HepG2 (cell line): Measurements from ENCODE around the gene GNAI2. TPM values are rescaled to one million over a fixed set of nuclear protein-coding genes. Genes with fewer than 3 reads are reported as not detected.

Source experiments
- ARHGAP35 ChIP-seq: sonication (generic); formaldehyde crosslinking; IDR thresholded peaks from 2 replicates; pipeline ENCODE4 v1.9.0; 2022; ENCODE audit warnings: mild to moderate bottlenecking, inconsistent platforms, moderate library complexity, missing genetic modification reagents, borderline replicate concordance
- ARID4A ChIP-seq: sonication (generic); formaldehyde crosslinking; IDR thresholded peaks from 2 replicates; pipeline ENCODE4 v1.5.0; 2020; ENCODE audit warnings: mild to moderate bottlenecking, missing genetic modification reagents, borderline replicate concordance
- ARNT ChIP-seq: fragments of 450-650 bp; IDR thresholded peaks from 2 replicates; pipeline ENCODE4 v1.6.1; 2017
- GFI1 ChIP-seq: sonication (generic); formaldehyde crosslinking; IDR thresholded peaks from 2 replicates; pipeline ENCODE4 v1.5.0; 2020; ENCODE audit warnings: missing genetic modification reagents, mild to moderate bottlenecking, borderline replicate concordance
- IKZF1 ChIP-seq: fragments of 450-650 bp; IDR thresholded peaks from 2 replicates; pipeline ENCODE4 v1.7.1; 2016
- JUND ChIP-seq: sonication (generic); formaldehyde crosslinking; IDR thresholded peaks from 2 replicates; pipeline ENCODE4 v1.8.0; 2022; ENCODE audit warnings: mild to moderate bottlenecking, missing genetic modification reagents
- KMT2A ChIP-seq: sonication (generic); formaldehyde crosslinking; IDR thresholded peaks from 2 replicates; pipeline ENCODE4 v1.4.0; 2020; ENCODE audit warnings: missing genetic modification reagents
- MEF2D ChIP-seq: sonication (generic); formaldehyde crosslinking; IDR thresholded peaks from 2 replicates; pipeline ENCODE4 v1.5.1; 2020; ENCODE audit warnings: mild to moderate bottlenecking, missing genetic modification reagents
- PBX2 ChIP-seq: IDR thresholded peaks from 2 replicates; pipeline ENCODE4 v1.6.1; 2016; ENCODE audit warnings: control low read depth
- RCOR2 ChIP-seq: IDR thresholded peaks from 2 replicates; pipeline ENCODE4 v1.6.1; 2016; ENCODE audit warnings: missing biosample characterization, missing genetic modification reagents
- RXRB ChIP-seq: IDR thresholded peaks from 2 replicates; pipeline ENCODE4 v1.6.1; 2016; ENCODE audit warnings: borderline replicate concordance, missing genetic modification reagents, missing compliant biosample characterization
- SNAI1 ChIP-seq: sonication (generic); formaldehyde crosslinking; IDR thresholded peaks from 2 replicates; pipeline ENCODE4 v1.5.0; 2020; ENCODE audit warnings: mild to moderate bottlenecking, missing genetic modification reagents, borderline replicate concordance
- TAF15 ChIP-seq: fragments of 200-400 bp; formaldehyde crosslinking; IDR thresholded peaks from one replicate; pipeline ENCODE4 v1.6.1; 2018; ENCODE audit warnings: mild to moderate bottlenecking, low read depth, low read length; ENCODE audit not compliant: poor library complexity, severe bottlenecking
- ZFP1 ChIP-seq: IDR thresholded peaks from 2 replicates; pipeline ENCODE4 v1.6.1; 2016
- ZFP82 ChIP-seq: sonication (generic); formaldehyde crosslinking; IDR thresholded peaks from 2 replicates; pipeline ENCODE4 v1.5.1; 2020; ENCODE audit warnings: mild to moderate bottlenecking, missing genetic modification reagents, borderline replicate concordance
- ZNF17 ChIP-seq: sonication (generic); formaldehyde crosslinking; IDR thresholded peaks from 2 replicates; pipeline ENCODE4 v1.5.0; 2020; ENCODE audit warnings: mild to moderate bottlenecking, missing genetic modification reagents
- ZNF180 ChIP-seq: sonication (generic); formaldehyde crosslinking; IDR thresholded peaks from 2 replicates; pipeline ENCODE4 v1.4.0; 2020; ENCODE audit warnings: low read depth, missing genetic modification reagents, borderline replicate concordance
- ZNF512B ChIP-seq: sonication (generic); formaldehyde crosslinking; IDR thresholded peaks from 2 replicates; pipeline ENCODE4 v1.5.1; 2020; ENCODE audit warnings: missing genetic modification reagents, mild to moderate bottlenecking, borderline replicate concordance
- ZNF598 ChIP-seq: sonication (generic); formaldehyde crosslinking; IDR thresholded peaks from 2 replicates; pipeline ENCODE4 v1.5.1; 2020; ENCODE audit warnings: mild to moderate bottlenecking, missing genetic modification reagents, borderline replicate concordance
- ZNF670 ChIP-seq: sonication (generic); formaldehyde crosslinking; IDR thresholded peaks from 2 replicates; pipeline ENCODE4 v1.8.0; 2022; ENCODE audit warnings: mild to moderate bottlenecking, missing genetic modification reagents, borderline replicate concordance
- ZNF839 ChIP-seq: sonication (generic); formaldehyde crosslinking; IDR thresholded peaks from 2 replicates; pipeline ENCODE4 v1.4.0; 2020; ENCODE audit warnings: missing genetic modification reagents, mild to moderate bottlenecking, borderline replicate concordance
- ZSCAN25 ChIP-seq: sonication (generic); formaldehyde crosslinking; IDR thresholded peaks from 2 replicates; pipeline ENCODE4 v1.8.0; 2022; ENCODE audit warnings: mild to moderate bottlenecking, missing genetic modification reagents
- polyA plus RNA-seq, 8 experiments: library from polyadenylated mRNA; depleted of rRNA in 3 of 8; stranded (reverse) in 7 of 8; unstranded in 1 of 8; fragments of >200 nt; fragmentation: Illumina TruSeq in 4 of 8; extraction: Trizol in 4 of 8; gene quantifications; 2 replicates each; pipeline versions ENCODE4 v1.2.1 to v1.2.3, GENCODE V29; 2011 to 2016; ENCODE audit warnings: low read depth in 4 of 8, missing spikeins in 1 of 8, mixed read lengths in 1 of 8; ENCODE audit not compliant: insufficient read depth in 1 of 8
- total RNA-seq, 5 experiments: library from RNA; depleted of rRNA; stranded (reverse); fragments of >200 nt; fragmentation: Illumina TruSeq; extraction: Trizol; gene quantifications; 2 replicates each; pipeline ENCODE4 v1.2.3, GENCODE V29; 2016; ENCODE audit warnings: low read depth in 1 of 5

GNAI2 gene
- total and polyA plus RNA-seq, 2 of the 13 experiments (the other 11 are each of a cell fraction or from before 2014, with no cell fraction given): 51.1 to 66.2 TPM

DNA sequence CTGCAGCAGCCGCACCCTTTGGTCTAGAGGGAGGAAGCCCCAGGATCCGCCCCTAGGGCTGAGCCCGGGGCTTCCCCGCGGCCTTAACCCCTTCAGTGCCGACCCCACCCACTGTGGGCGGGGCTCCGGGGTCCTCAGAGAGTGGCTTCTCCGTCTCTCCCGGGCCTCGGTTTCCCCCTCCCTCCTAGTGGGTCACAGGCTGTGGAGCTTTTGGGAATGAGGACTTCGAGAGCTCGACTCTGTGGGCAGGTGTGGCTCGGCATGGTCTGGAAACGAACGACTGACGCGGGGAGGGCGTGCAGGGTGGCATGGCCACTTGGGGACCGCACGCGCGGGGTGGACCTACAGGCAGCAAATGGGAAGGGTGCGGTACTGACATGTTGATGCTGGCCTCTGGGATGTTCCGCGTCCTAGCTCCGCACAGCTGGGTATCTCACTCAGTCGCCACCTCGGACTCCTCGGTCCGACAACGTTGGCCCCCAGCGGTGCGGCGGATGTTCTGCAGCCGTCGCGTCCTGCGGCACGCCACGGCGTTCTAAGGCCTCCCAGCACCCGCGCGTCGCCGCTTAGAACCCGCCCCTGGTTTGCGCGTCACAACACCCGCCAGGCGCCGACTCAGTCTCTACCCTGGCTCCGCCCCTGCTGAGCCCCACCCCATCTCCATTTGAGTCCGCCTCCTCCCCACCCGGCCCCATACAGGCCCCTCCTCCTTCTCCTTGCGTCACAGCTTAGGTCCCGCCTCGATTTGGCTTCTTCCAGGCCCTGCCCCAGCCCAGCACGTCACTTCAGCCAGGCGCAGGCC, 63.0 kb downstream of the GNAI2 start, which contains the start of the genes HYAL3 and NAA80 (continued):
- TF ChIP-seq ZNF839 (CRISPR knock-in tag): no peak
- no peak for TF ChIP-seq RCOR2 (CRISPR knock-in tag)
- TF ChIP-seq ZNF180 (CRISPR knock-in tag): 0 out of 2 replicates have a peak, but pooled peaks have one; percentile 27
- TF ChIP-seq ARID4A (CRISPR knock-in tag): peak; percentile 79
- no peak for TF ChIP-seq PBX2 (CRISPR knock-in tag)
- TF ChIP-seq TAF15: peak; percentile 81
- no peak for TF ChIP-seq ZNF512B
- peak; percentile 23; the same call in 1 of the 2 replicates for TF ChIP-seq ZSCAN25
- TF ChIP-seq ZFP82: no peak
- TF ChIP-seq SNAI1 (CRISPR knock-in tag): no peak
- TF ChIP-seq ZNF598 (CRISPR knock-in tag): peak; percentile 87
- no peak for TF ChIP-seq IKZF1
- 0 out of 2 replicates have a peak, but pooled peaks have one; percentile 37 for TF ChIP-seq ZNF670 (CRISPR knock-in tag)
- no peak for TF ChIP-seq ARNT
- 0 out of 2 replicates have a peak, but pooled peaks have one; percentile 18 for TF ChIP-seq ZFP1 (CRISPR knock-in tag)
- peak; percentile 23; the same call in 1 of the 2 replicates for TF ChIP-seq MEF2D (CRISPR knock-in tag)
- 0 out of 2 replicates have a peak, but pooled peaks have one; percentile 9 for TF ChIP-seq JUND (CRISPR knock-in tag)
- no peak for TF ChIP-seq ZNF17
- peak; percentile 40; the same call in 1 of the 2 replicates for TF ChIP-seq KMT2A (CRISPR knock-in tag)
- TF ChIP-seq GFI1 (CRISPR knock-in tag): peak; percentile 67; the same call in 1 of the 2 replicates
- 0 out of 2 replicates have a peak, but pooled peaks have one; percentile 18 for TF ChIP-seq RXRB (CRISPR knock-in tag)
- 0 out of 2 replicates have a peak, but pooled peaks have one; percentile 63 for TF ChIP-seq ARHGAP35 (CRISPR knock-in tag)
